Nephron progenitor cell (in vitro differentiated cells): ENCODE results near the gene AMDHD2.
A peak's percentile ranks its signal among the peaks of the same experiment; 100 is the strongest.

Experiments
- DNase-seq: peaks from one replicate; pipeline ENCODE4 v3.0.0; 2021
- H3K27ac Mint-ChIP-seq: 2 replicates; pipeline ENCODE4 v1.8.0; 2021; ENCODE audit warnings: mild to moderate bottlenecking, moderate library complexity, mixed read lengths
- H3K27me3 Mint-ChIP-seq: 2 replicates; pipeline ENCODE4 v1.8.0; 2021; ENCODE audit warnings: mild to moderate bottlenecking, low read depth, mixed read lengths; ENCODE audit not compliant: poor library complexity
- H3K36me3 Mint-ChIP-seq: 2 replicates; pipeline ENCODE4 v1.8.0; 2021; ENCODE audit warnings: low read depth, mixed read lengths
- H3K4me1 Mint-ChIP-seq: 2 replicates; pipeline ENCODE4 v1.8.0; 2021; ENCODE audit warnings: mixed read lengths
- H3K4me3 Mint-ChIP-seq: 2 replicates; pipeline ENCODE4 v1.8.0; 2021; ENCODE audit warnings: mild to moderate bottlenecking, moderate library complexity, mixed read lengths
- H3K9me3 Mint-ChIP-seq: 2 replicates; pipeline ENCODE4 v1.8.0; 2021; ENCODE audit warnings: mild to moderate bottlenecking, moderate library complexity, mixed read lengths
- TF ChIP-seq, protein P1 (sequence below): fragments of 200-600 bp; sonication (generic); IDR thresholded peaks from 2 replicates; pipeline ENCODE4 v1.5.0; 2021; ENCODE audit warnings: antibody characterized with exemption

The AMDHD2 gene, protein sequence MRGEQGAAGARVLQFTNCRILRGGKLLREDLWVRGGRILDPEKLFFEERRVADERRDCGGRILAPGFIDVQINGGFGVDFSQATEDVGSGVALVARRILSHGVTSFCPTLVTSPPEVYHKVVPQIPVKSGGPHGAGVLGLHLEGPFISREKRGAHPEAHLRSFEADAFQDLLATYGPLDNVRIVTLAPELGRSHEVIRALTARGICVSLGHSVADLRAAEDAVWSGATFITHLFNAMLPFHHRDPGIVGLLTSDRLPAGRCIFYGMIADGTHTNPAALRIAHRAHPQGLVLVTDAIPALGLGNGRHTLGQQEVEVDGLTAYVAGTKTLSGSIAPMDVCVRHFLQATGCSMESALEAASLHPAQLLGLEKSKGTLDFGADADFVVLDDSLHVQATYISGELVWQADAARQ

DNA sequence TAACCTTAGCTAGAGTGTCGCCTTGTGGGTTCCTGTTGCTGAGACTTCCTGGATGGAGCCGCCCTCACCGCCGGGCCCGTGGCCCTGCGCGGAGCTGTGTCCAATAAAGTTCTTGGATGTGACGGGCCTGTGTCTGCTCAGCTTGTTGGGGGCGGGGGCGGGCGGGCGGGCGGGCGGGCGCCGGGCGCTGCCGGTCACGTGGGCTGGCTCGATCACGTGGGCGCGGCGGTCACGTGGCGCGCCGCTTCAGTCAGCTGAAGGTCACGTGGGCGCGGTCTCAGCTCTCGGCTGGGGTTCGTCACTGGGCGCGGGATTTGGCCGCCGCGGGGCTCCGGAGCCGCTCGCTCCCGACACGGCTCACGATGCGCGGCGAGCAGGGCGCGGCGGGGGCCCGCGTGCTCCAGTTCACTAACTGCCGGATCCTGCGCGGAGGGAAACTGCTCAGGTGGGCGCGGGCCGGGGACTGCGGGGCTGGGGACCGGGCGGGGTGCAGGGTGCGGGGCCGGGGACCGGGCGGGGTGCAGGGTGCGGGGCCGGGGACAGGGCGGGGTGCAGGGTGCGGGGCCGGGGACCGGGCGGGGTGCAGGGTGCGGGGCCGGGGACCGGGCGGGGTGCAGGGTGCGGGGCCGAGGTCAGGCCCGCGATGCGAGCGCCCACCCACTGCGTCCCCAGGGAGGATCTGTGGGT is at the start of gene AMDHD2:
Gene AMDHD2, plus strand, starts transcription at position 275 of the 687 bp plus-strand sequence. Its CDS starts 88 bp downstream, at position 363.
- H3K4me1 Mint-ChIP-seq: peaks cover 40% of the 10 kb centered on the region
- peak; percentile 93 for DNase-seq
- TF ChIP-seq, protein P1, sequence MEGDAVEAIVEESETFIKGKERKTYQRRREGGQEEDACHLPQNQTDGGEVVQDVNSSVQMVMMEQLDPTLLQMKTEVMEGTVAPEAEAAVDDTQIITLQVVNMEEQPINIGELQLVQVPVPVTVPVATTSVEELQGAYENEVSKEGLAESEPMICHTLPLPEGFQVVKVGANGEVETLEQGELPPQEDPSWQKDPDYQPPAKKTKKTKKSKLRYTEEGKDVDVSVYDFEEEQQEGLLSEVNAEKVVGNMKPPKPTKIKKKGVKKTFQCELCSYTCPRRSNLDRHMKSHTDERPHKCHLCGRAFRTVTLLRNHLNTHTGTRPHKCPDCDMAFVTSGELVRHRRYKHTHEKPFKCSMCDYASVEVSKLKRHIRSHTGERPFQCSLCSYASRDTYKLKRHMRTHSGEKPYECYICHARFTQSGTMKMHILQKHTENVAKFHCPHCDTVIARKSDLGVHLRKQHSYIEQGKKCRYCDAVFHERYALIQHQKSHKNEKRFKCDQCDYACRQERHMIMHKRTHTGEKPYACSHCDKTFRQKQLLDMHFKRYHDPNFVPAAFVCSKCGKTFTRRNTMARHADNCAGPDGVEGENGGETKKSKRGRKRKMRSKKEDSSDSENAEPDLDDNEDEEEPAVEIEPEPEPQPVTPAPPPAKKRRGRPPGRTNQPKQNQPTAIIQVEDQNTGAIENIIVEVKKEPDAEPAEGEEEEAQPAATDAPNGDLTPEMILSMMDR: no peak
- H3K36me3 Mint-ChIP-seq: peaks cover 25% of the 10 kb centered on the region
- H3K27ac Mint-ChIP-seq: peak within 1 kb of the TSS; percentile 99
- H3K9me3 Mint-ChIP-seq: no peaks in the 10 kb centered on the region
- peak within 1 kb of the TSS; percentile 85 for H3K4me3 Mint-ChIP-seq
- H3K27me3 Mint-ChIP-seq: peaks cover 6% of the 10 kb centered on the region

DNA sequence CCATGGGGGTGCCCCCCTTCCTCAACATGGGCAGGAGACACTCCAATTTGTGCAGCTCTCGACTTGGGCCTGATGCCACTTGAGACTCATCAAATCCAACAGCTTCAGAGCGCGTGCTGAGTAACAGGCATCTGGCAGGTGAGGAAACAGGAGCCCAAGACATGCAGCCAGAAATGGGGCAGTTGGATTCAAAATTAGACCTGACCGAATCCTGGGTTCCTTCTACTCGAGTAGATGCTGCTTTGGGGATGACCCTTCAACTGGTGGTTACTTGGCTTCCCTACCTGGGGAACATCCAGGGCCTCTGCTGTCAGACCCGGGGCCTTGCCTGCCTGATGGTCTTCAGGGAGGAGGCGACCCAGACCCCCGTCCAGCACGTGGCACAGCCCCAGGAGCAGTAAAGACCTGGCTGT is 49.6 kb upstream of the AMDHD2 start:
- H3K9me3 Mint-ChIP-seq: no peaks in the 10 kb centered on the region
- no peaks in the 10 kb centered on the region for H3K27me3 Mint-ChIP-seq
- TF ChIP-seq, protein P1: no peak
- H3K4me3 Mint-ChIP-seq: peak overlapping the region; percentile 40
- H3K27ac Mint-ChIP-seq: no peak overlapping the region
- H3K4me1 Mint-ChIP-seq: peaks cover 32% of the 10 kb centered on the region
- H3K36me3 Mint-ChIP-seq: no peaks in the 10 kb centered on the region
- no peak for DNase-seq

DNA sequence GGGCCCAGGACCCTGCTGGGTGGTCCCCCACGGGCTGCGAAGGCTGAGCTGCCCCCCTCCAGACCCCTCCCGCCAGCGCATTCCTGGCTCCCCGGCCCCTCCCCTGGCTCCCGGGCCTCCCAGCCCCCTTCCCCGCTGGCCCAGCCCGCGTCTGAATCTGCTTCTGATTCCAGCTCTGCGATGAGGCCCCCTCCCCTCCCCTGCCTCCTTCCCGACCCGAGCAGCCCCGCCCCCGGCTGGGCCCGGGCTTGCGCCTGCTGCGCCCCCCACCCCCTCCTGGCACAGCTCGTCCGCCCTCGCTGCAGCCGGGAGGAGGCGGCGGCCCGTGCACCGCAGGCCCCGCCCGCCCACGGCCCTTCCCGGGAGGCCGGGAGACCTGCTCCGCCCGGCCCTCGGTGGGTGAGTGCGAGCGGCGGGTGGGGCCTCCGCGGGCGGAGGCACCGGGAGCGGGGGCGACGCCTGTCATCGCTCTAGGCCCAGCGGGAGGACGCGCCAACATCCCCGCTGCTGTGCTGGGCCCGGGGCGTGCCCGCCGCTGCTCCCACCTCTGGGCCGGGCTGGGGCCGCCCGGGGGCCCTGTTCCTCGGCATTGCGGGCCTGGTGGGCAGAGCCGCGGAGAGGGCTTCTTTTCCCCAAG is 49.0 kb upstream of the AMDHD2 start, which contains the start of gene NTN3:
Gene NTN3, plus strand, starts transcription at position 282 of the 637 bp plus-strand sequence. CDS start 405 bp downstream, outside the sequence.
- Mint-ChIP-seq H3K4me3 (peak within 1 kb of the TSS; percentile 50), H3K4me1 (peaks cover 36% of the 10 kb centered on the region), H3K9me3 (no peaks in the 10 kb centered on the region), H3K27me3 (peaks cover 5% of the 10 kb centered on the region), H3K36me3 (no peaks in the 10 kb centered on the region), H3K27ac (no peak within 1 kb of the TSS)
- peak; percentile 83 for DNase-seq
- TF ChIP-seq, protein P1: no peak

DNA sequence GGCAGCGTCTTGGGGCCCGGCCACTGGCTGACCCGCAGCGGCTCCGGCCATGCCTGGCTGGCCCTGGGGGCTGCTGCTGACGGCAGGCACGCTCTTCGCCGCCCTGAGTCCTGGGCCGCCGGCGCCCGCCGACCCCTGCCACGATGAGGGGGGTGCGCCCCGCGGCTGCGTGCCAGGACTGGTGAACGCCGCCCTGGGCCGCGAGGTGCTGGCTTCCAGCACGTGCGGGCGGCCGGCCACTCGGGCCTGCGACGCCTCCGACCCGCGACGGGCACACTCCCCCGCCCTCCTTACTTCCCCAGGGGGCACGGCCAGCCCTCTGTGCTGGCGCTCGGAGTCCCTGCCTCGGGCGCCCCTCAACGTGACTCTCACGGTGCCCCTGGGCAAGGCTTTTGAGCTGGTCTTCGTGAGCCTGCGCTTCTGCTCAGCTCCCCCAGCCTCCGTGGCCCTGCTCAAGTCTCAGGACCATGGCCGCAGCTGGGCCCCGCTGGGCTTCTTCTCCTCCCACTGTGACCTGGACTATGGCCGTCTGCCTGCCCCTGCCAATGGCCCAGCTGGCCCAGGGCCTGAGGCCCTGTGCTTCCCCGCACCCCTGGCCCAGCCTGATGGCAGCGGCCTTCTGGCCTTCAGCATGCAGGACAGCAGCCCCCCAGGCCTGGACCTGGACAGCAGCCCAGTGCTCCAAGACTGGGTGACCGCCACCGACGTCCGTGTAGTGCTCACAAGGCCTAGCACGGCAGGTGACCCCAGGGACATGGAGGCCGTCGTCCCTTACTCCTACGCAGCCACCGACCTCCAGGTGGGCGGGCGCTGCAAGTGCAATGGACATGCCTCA is 48.3 kb upstream of the AMDHD2 start:
- H3K36me3 Mint-ChIP-seq: no peaks in the 10 kb centered on the region
- DNase-seq: no peak
- no peak overlapping the region for H3K27ac Mint-ChIP-seq
- H3K9me3 Mint-ChIP-seq: no peaks in the 10 kb centered on the region
- TF ChIP-seq, protein P1: no peak
- peaks cover 12% of the 10 kb centered on the region for H3K27me3 Mint-ChIP-seq
- peaks cover 38% of the 10 kb centered on the region for H3K4me1 Mint-ChIP-seq
- peak overlapping the region; percentile 50 for H3K4me3 Mint-ChIP-seq

DNA sequence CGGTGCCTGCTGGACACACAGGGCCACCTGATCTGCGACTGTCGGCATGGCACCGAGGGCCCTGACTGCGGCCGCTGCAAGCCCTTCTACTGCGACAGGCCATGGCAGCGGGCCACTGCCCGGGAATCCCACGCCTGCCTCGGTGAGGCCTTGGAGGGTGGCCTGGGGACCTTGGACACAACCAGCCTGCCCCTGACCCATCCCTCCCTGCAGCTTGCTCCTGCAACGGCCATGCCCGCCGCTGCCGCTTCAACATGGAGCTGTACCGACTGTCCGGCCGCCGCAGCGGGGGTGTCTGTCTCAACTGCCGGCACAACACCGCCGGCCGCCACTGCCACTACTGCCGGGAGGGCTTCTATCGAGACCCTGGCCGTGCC is 47.7 kb upstream of the AMDHD2 start:
- Mint-ChIP-seq H3K27me3 (peaks cover 19% of the 10 kb centered on the region), H3K4me3 (peak overlapping the region; percentile 71), H3K27ac (no peak overlapping the region), H3K36me3 (no peaks in the 10 kb centered on the region), H3K9me3 (no peaks in the 10 kb centered on the region), H3K4me1 (peaks cover 40% of the 10 kb centered on the region)
- no peak for DNase-seq
- TF ChIP-seq, protein P1: no peak
